Measurements from ENCODE around the gene CHADL.
A peak's percentile ranks its signal among the peaks of the same experiment; 100 is the strongest.
"Not testable (repeated sequence)": the region's sequence is repeated elsewhere in the genome, so short reads cannot be mapped to it uniquely, and the experiment has no call there.

CHADL gene

DNA sequence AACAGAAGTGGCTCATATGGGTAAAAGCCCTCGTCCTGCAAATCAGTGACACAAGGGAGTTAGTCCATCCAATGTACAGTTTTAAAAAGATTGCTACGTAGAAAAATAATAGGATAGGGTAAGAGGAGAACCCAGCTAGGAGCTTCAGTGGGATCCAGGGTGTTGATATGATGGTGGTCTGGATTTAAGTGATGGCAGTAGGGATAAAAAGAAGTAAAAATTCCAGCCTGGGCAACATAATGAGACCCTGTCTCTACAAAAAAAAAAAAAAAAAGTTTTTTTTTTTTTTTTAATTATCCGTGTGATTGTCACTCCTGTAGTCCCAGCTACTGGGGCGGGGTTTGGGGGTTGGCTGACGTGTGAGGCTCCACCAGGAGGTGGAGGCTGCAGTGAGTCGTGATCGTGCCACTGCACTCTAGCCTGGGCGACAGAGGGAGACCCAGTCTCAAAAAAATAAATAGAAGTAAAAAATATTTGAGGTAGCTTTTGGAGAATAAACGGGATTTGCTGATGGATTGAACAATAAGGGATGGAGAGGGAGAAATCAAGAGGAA, 42.6 kb downstream of the CHADL start:
- DNase-seq (ENCODE audit: low read depth) = peak; percentile 49
- peaks cover 9% of the 10 kb centered on the region for H3K27me3 ChIP-seq (replicated peaks; ENCODE audit: control insufficient read depth, insufficient read depth, low read length)
- peak overlapping the region; percentile 54 for H3K9ac ChIP-seq (ENCODE audit: low read length)

DNA sequence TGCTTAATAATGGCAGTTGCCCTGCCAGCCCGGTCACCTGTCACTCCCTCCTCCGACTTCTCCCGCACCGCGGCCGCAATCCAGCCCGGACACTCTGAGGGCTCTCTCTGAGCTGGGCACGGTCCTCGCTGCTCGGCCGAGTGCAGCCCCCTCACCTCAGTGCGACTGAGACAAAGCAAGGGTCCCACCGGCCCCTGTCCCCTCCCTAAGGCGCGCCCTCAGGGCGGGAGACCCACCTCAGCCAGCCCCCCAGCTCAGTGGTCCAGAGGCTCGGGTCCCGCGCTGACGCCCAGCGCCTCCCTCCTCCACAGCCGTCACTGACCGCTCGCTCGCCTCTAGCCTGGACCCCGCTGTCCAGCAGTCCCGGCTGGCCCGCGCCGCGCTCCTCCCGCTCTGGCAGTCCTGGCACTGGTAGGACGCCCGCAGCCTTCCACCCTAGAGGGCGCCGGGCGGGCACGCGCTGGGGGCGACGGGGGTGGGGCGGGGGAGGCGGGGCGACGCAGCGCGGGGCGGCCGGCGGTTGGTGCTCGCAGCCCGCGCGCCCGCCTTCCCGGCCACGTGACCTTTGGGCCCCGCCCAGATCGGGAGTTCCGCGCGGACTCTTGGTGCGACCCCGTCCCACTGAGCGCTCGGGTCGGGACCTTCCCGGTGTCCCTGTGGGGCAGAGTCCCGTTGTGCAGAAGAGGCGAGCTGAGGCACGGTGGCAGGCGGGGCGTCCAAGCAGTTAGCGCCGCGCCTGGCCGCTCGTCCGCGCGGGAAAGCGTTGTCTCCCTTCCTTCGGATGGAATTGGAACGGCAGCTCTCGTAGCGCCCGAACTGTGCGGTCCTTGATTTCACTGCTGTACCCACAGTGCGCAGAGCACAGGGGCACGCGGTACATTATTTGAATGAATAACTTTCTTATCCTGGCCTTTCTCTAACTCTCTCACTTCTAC, 43.4 kb downstream of the CHADL start:
- H3K27me3 ChIP-seq (replicated peaks; ENCODE audit: control insufficient read depth, insufficient read depth, low read length) = peaks cover 9% of the 10 kb centered on the region
- H3K4me3 ChIP-seq (ENCODE audit: low read length) = peak overlapping the region; percentile 89
- peaks cover 7% of the 10 kb centered on the region for H3K4me1 ChIP-seq (ENCODE audit: control insufficient read depth, insufficient read depth, low read length)
- peak; percentile 91 for DNase-seq (ENCODE audit: low read depth)
- H3K9me3 ChIP-seq (ENCODE audit: control insufficient read depth, low read length) = no peaks in the 10 kb centered on the region
- no peaks in the 10 kb centered on the region for H3K36me3 ChIP-seq (ENCODE audit: control insufficient read depth, insufficient read depth, low read length, severe bottlenecking)
- peak overlapping the region; percentile 54 for H3K9ac ChIP-seq (ENCODE audit: low read length)

More for the DNA sequence above, 42.6 kb downstream of the CHADL start:
- Histone ChIP-seq H3K4me3 (ENCODE audit: low read length) (peak overlapping the region; percentile 89), H3K4me1 (ENCODE audit: control insufficient read depth, insufficient read depth, low read length) (peaks cover 7% of the 10 kb centered on the region), H3K36me3 (ENCODE audit: control insufficient read depth, insufficient read depth, low read length, severe bottlenecking) (no peaks in the 10 kb centered on the region), H3K9me3 (ENCODE audit: control insufficient read depth, low read length) (no peaks in the 10 kb centered on the region)

DNA sequence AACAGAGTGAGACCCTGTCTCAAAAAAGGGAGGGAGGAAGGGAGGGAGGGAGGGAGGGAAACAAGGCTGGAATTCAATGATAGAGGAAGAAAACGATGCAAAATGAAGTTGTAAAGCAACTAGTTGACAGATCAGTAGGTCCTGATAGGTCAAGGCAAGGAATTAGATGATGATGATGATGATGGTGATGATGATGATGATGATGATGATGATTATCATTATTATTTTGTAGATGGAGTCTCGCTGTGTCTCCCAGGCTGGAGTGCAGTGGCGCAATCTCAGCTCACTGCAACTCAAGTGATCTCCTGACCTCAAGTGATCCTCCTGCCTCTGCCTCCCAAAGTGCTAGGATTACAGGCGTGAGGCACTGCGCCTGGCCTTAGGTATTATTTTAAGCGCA, 46.9 kb downstream of the CHADL start:
- DNase-seq (ENCODE audit: low read depth) = no peak
- no peaks in the 10 kb centered on the region for H3K9me3 ChIP-seq (ENCODE audit: control insufficient read depth, low read length)
- no peak overlapping the region for H3K9ac ChIP-seq (ENCODE audit: low read length)
- no peaks in the 10 kb centered on the region for H3K36me3 ChIP-seq (ENCODE audit: control insufficient read depth, insufficient read depth, low read length, severe bottlenecking)
- no peak overlapping the region for H3K4me3 ChIP-seq (ENCODE audit: low read length)
- H3K27me3 ChIP-seq (replicated peaks; ENCODE audit: control insufficient read depth, insufficient read depth, low read length) = peaks cover 2% of the 10 kb centered on the region
- peaks cover 7% of the 10 kb centered on the region for H3K4me1 ChIP-seq (ENCODE audit: control insufficient read depth, insufficient read depth, low read length)

- Histone ChIP-seq H3K4me3 (ENCODE audit: low read length) (no peak overlapping the region), H3K4me1 (ENCODE audit: control insufficient read depth, insufficient read depth, low read length) (no peaks in the 10 kb centered on the region), H3K36me3 (ENCODE audit: control insufficient read depth, insufficient read depth, low read length, severe bottlenecking) (no peaks in the 10 kb centered on the region), H3K9ac (ENCODE audit: low read length) (no peak overlapping the region), H3K27me3 (replicated peaks; ENCODE audit: control insufficient read depth, insufficient read depth, low read length) (no peaks in the 10 kb centered on the region), H3K9me3 (ENCODE audit: control insufficient read depth, low read length) (no peaks in the 10 kb centered on the region)
- DNase-seq (ENCODE audit: low read depth) = no peak
These were observed 49.3 kb downstream of the CHADL start for GRCh38 chr22:41191467-41191866.

GRCh38 chr22:41184679-41185078, 56.1 kb downstream of the CHADL start:
- Histone ChIP-seq H3K27me3 (replicated peaks; ENCODE audit: control insufficient read depth, insufficient read depth, low read length) (no peaks in the 10 kb centered on the region), H3K4me1 (ENCODE audit: control insufficient read depth, insufficient read depth, low read length) (peaks cover 6% of the 10 kb centered on the region), H3K9me3 (ENCODE audit: control insufficient read depth, low read length) (no peaks in the 10 kb centered on the region), H3K4me3 (ENCODE audit: low read length) (no peak overlapping the region), H3K36me3 (ENCODE audit: control insufficient read depth, insufficient read depth, low read length, severe bottlenecking) (peaks cover 9% of the 10 kb centered on the region), H3K9ac (ENCODE audit: low read length) (no peak overlapping the region)
- DNase-seq (ENCODE audit: low read depth) = no peak

- Histone ChIP-seq H3K36me3 (ENCODE audit: control insufficient read depth, insufficient read depth, low read length, severe bottlenecking) (peaks cover 34% of the 10 kb centered on the region), H3K4me1 (ENCODE audit: control insufficient read depth, insufficient read depth, low read length) (peaks cover 6% of the 10 kb centered on the region), H3K4me3 (ENCODE audit: low read length) (no peak overlapping the region), H3K9ac (ENCODE audit: low read length) (no peak overlapping the region), H3K9me3 (ENCODE audit: control insufficient read depth, low read length) (no peaks in the 10 kb centered on the region), H3K27me3 (replicated peaks; ENCODE audit: control insufficient read depth, insufficient read depth, low read length) (no peaks in the 10 kb centered on the region)
- no peak for DNase-seq (ENCODE audit: low read depth)
These were observed 59.1 kb downstream of the CHADL start for GRCh38 chr22:41181349-41182241.

DNA sequence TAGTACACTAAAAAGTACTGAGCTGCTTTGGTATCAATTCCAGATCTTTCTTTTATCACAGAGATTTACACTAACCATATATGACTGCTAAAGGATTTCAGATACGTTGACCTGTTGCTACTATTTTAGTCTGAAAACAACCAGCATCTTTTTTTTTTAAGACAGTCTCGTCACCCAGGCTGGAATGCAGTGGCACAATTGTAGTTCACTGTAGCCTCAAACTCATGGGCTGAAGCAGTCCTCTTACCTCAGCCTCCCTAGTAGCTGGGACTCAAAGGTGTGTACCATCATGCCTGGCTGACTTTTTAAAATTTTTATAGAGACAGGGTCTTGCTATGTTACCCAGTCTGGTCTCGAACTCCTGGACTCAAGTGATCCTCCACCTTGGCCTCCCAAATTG, 59.8 kb downstream of the CHADL start:
- no peak for DNase-seq (ENCODE audit: low read depth)
- H3K4me1 ChIP-seq (ENCODE audit: control insufficient read depth, insufficient read depth, low read length) = peaks cover 6% of the 10 kb centered on the region
- H3K9ac ChIP-seq (ENCODE audit: low read length) = no peak overlapping the region
- no peaks in the 10 kb centered on the region for H3K27me3 ChIP-seq (replicated peaks; ENCODE audit: control insufficient read depth, insufficient read depth, low read length)
- no peak overlapping the region for H3K4me3 ChIP-seq (ENCODE audit: low read length)
- peaks cover 41% of the 10 kb centered on the region for H3K36me3 ChIP-seq (ENCODE audit: control insufficient read depth, insufficient read depth, low read length, severe bottlenecking)
- no peaks in the 10 kb centered on the region for H3K9me3 ChIP-seq (ENCODE audit: control insufficient read depth, low read length)

DNA sequence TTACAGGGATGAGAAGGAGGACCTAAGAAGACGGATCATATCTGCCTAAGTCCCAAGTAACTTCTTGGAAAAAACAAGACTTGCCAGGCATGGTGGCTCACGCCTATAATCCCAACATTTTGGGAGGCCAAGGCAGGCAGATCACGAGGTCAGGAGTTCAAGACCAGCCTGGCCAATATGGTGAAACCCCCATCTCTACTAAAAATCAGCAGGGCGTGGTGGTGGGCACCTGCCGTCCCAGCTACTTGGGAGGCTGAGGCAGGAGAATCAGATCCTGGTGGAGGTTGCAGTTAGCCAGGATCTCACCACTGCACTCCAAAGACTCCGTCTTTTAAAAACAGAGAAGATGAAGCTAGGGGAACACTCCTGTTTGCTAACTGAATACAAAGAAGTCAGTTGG, 60.4 kb downstream of the CHADL start:
- not testable (repeated sequence) for H3K9me3 ChIP-seq (ENCODE audit: control insufficient read depth, low read length); H3K4me1 ChIP-seq (ENCODE audit: control insufficient read depth, insufficient read depth, low read length); H3K27me3 ChIP-seq (replicated peaks; ENCODE audit: control insufficient read depth, insufficient read depth, low read length); DNase-seq (ENCODE audit: low read depth); H3K4me3 ChIP-seq (ENCODE audit: low read length); H3K9ac ChIP-seq (ENCODE audit: low read length)
- peaks cover 47% of the 10 kb centered on the region for H3K36me3 ChIP-seq (ENCODE audit: control insufficient read depth, insufficient read depth, low read length, severe bottlenecking)
